Measurements from ENCODE around the gene DOCK1.

GRCh38 chr10:127003032-127003685, 97.9 kb downstream of the DOCK1 start:
- TF ChIP-seq CTCF (IDR thresholded peaks at IDR 0.05; ENCODE audit: low read length) (no peak), EZH2phosphoT487 (IDR thresholded peaks at IDR 0.05; ENCODE audit: low read length) (no peak)

Measured in MM.1S (cell line).